IMR-90 (cell line): ENCODE results near the gene RBPJL.

Source experiments
- BHLHE40 ChIP-seq: fragments of 150-350 bp; IDR thresholded peaks from 2 replicates; pipeline ENCODE4 v1.6.1; 2016; ENCODE audit warnings: mild to moderate bottlenecking, low read depth, low read length
- CEBPB ChIP-seq: IDR thresholded peaks from 2 replicates; pipeline ENCODE4 v1.6.1; 2012; ENCODE audit warnings: low read depth, low read length, improper control_type of control experiment
- CTCF ChIP-seq: conservative IDR thresholded peaks from 2 replicates; pipeline ENCODE4 v1.5.1; 2012; ENCODE audit warnings: mild to moderate bottlenecking, low read depth, low read length, improper control_type of control experiment
- ELK1 ChIP-seq: fragments of 150-350 bp; IDR thresholded peaks from 2 replicates; pipeline ENCODE4 v1.6.1; 2016; ENCODE audit warnings: low read depth, mild to moderate bottlenecking, low read length, moderate library complexity, borderline replicate concordance
- FOS ChIP-seq: fragments of 150-350 bp; IDR thresholded peaks from 2 replicates; pipeline ENCODE4 v1.6.1; 2016; ENCODE audit warnings: low read depth, low read length
- MAFK ChIP-seq: IDR thresholded peaks from 2 replicates; pipeline ENCODE4 v1.6.1; 2012; ENCODE audit warnings: low read depth, low read length, improper control_type of control experiment
- MXI1 ChIP-seq: IDR thresholded peaks from 2 replicates; pipeline ENCODE4 v1.6.1; 2012; ENCODE audit warnings: low read depth, mild to moderate bottlenecking, low read length, moderate library complexity, borderline replicate concordance
- NFE2L2 ChIP-seq: fragments of 150-350 bp; IDR thresholded peaks from 2 replicates; pipeline ENCODE4 v1.6.1; 2016; ENCODE audit warnings: low read depth, mild to moderate bottlenecking, low read length
- POLR2A ChIP-seq: IDR thresholded peaks from 2 replicates; pipeline ENCODE4 v1.6.1; 2012; ENCODE audit warnings: mild to moderate bottlenecking, low read depth, low read length
- RAD21 ChIP-seq: IDR thresholded peaks from 2 replicates; pipeline ENCODE4 v1.6.1; 2012; ENCODE audit warnings: low read length, improper control_type of control experiment
- RCOR1 ChIP-seq: IDR thresholded peaks from 2 replicates; pipeline ENCODE4 v1.6.1; 2012; ENCODE audit warnings: mild to moderate bottlenecking, low read length, improper control_type of control experiment; ENCODE audit not compliant: insufficient replicate concordance
- RFX5 ChIP-seq: IDR thresholded peaks from 2 replicates; pipeline ENCODE4 v1.8.0; 2012; ENCODE audit warnings: low read depth, mild to moderate bottlenecking, low read length, moderate library complexity
- SMC3 ChIP-seq: fragments of 150-350 bp; IDR thresholded peaks from 2 replicates; pipeline ENCODE4 v1.6.1; 2016; ENCODE audit warnings: low read depth, mild to moderate bottlenecking, antibody characterized with exemption, low read length, moderate library complexity
- USF2 ChIP-seq: fragments of 150-350 bp; IDR thresholded peaks from 2 replicates; pipeline ENCODE4 v1.6.1; 2017; ENCODE audit warnings: mild to moderate bottlenecking, antibody characterized with exemption, low read length, low read depth

GRCh38 chr20:45341939-45342854, 35.6 kb downstream of the RBPJL start:
- no peak for TF ChIP-seq CTCF
- TF ChIP-seq POLR2A = peak; percentile 65
- TF ChIP-seq CEBPB = no peak
- TF ChIP-seq ELK1 = no peak
- no peak for TF ChIP-seq RFX5
- TF ChIP-seq MAFK = no peak
- TF ChIP-seq SMC3 = no peak
- TF ChIP-seq RAD21 = no peak
- TF ChIP-seq MXI1 = 0 out of 2 replicates have a peak, but pooled peaks have one; percentile 65
- TF ChIP-seq USF2 = peak; percentile 67
- TF ChIP-seq BHLHE40 = no peak
- TF ChIP-seq FOS = no peak
- no peak for TF ChIP-seq RCOR1
- no peak for TF ChIP-seq NFE2L2
